Measurements from ENCODE around the gene GOLIM4. TPM values are rescaled to one million over a fixed set of nuclear protein-coding genes. Genes with fewer than 3 reads are reported as not detected.

GOLIM4 gene
- total RNA-seq, 1 donor from 2014 or later, result 31.0 TPM

DNA sequence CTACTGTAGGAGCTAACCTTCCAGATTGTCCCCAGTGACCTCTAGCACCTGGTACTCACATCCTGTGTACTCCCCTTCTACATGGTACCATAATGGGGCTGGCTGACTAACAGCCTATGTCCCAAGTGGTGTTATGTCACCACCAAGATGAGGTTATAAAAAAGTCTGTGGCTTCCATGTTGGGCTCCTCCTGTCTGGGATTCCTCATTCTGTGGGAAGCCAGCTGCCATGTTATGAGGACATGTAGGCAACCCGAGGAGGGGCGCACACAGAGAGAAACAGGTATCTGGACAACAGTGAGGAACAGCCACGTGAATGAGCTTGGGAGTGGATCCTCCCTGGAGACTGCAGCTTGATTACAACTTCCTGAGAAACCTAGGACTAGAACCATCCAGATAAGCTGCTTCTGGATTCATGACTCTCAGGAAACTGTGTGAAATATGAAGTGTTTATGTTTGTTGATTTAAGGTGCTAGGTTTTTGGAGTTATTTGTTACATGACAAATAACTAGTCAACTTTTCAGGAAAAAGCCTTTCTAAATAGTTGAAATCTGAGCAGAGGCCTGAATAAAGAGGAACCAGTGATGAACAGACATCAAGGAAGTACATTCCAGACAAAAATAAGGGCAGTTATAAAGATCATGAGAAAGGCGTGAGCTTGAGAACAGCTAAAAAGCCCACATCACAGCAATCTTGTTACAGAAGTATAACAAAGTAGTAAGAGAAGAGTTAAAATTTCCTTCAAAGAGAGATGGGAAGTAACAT, 21.7 kb downstream of the GOLIM4 start:
- H3K4me3 ChIP-seq (ENCODE audit: low read depth, low read length), result no peak overlapping the region
- no peak for DNase-seq (ENCODE audit: low read depth)
- TF ChIP-seq, protein P1, sequence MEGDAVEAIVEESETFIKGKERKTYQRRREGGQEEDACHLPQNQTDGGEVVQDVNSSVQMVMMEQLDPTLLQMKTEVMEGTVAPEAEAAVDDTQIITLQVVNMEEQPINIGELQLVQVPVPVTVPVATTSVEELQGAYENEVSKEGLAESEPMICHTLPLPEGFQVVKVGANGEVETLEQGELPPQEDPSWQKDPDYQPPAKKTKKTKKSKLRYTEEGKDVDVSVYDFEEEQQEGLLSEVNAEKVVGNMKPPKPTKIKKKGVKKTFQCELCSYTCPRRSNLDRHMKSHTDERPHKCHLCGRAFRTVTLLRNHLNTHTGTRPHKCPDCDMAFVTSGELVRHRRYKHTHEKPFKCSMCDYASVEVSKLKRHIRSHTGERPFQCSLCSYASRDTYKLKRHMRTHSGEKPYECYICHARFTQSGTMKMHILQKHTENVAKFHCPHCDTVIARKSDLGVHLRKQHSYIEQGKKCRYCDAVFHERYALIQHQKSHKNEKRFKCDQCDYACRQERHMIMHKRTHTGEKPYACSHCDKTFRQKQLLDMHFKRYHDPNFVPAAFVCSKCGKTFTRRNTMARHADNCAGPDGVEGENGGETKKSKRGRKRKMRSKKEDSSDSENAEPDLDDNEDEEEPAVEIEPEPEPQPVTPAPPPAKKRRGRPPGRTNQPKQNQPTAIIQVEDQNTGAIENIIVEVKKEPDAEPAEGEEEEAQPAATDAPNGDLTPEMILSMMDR (conservative IDR thresholded peaks at IDR 0.05; ENCODE audit: low read depth, low read length), result no peak

- no peak for DNase-seq (ENCODE audit: low read depth)
- TF ChIP-seq, protein P1 (conservative IDR thresholded peaks at IDR 0.05; ENCODE audit: low read depth, low read length), result no peak
- no peak overlapping the region for H3K4me3 ChIP-seq (ENCODE audit: low read depth, low read length)
Observed at GRCh38 chr3:168072323-168072650, 23.4 kb downstream of the GOLIM4 start.

DNA sequence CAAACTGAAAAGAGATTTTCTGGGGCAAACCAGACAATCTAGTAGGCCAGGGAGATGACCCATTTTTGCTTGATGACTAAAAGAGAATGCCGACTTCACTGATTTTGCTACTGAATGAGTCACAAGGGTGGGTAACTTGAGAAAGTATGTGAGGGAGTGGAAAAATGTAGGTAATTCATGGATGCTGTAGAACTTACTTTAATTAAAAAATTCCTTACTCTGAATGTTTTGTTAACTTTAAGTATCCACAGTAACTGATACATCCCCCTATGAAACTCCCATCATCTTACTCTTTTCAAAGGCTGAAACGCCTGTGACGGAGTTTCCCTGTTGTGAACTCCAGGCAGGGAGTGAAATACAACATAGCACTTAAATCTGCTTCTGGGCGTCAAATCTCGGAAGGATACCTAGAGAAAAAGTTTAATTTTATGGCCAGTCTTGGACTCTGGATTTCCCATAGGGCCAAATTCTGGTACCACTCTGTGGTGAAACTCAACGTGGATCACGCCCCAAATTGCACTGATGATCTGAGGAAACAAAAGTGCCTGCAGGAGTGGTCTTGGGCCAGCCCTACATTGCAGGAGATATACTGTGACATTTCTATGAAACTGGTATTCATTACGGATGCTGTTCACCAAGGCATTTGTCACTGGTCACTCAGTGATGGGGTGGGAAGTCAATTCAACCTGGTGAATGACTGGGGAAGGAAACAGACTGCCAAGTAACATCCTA, 24.0 kb downstream of the GOLIM4 start:
- peak; percentile 75 for DNase-seq (ENCODE audit: low read depth)
- no peak overlapping the region for H3K4me3 ChIP-seq (ENCODE audit: low read depth, low read length)
- TF ChIP-seq, protein P1 (conservative IDR thresholded peaks at IDR 0.05; ENCODE audit: low read depth, low read length), result no peak

GRCh38 chr3:168070919-168071318, 24.8 kb downstream of the GOLIM4 start:
- no peak overlapping the region for H3K4me3 ChIP-seq (ENCODE audit: low read depth, low read length)
- TF ChIP-seq, protein P1 (conservative IDR thresholded peaks at IDR 0.05; ENCODE audit: low read depth, low read length), result no peak
- DNase-seq (ENCODE audit: low read depth), result no peak

GRCh38 chr3:168068346-168068745, 27.4 kb downstream of the GOLIM4 start:
- no peak overlapping the region for H3K4me3 ChIP-seq (ENCODE audit: low read depth, low read length)
- TF ChIP-seq, protein P1 (conservative IDR thresholded peaks at IDR 0.05; ENCODE audit: low read depth, low read length), result no peak
- DNase-seq (ENCODE audit: low read depth), result no peak

DNA sequence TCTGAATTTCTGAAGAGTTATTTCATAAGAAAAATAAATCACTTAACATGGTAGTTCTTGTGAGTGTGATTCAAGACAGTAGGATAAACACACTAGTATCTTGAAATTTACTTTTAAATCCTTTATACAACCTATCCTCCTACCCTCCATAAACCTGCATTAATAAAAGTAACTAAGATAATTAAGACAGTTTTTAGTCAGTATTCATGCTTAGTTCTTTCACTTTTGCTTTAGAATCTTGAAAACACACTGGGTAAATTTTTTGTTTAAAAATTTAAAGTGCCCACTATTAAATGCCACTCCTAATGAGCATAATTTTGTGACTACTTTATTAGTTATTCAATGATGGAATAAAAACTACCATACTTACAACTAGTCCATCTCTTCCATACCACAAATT, 28.8 kb downstream of the GOLIM4 start:
- TF ChIP-seq, protein P1 (conservative IDR thresholded peaks at IDR 0.05; ENCODE audit: low read depth, low read length), result no peak
- H3K4me3 ChIP-seq (ENCODE audit: low read depth, low read length), result no peak overlapping the region
- no peak for DNase-seq (ENCODE audit: low read depth)
